Transverse colon (tissue), 4 donors: ENCODE data around the gene STK31.
"Not testable (repeated sequence)": the region's sequence is repeated elsewhere in the genome, so short reads cannot be mapped to it uniquely, and the experiment has no call there.

ENCODE experiments used
- POLR2AphosphoS5 ChIP-seq, 3 donors: sonication (generic); formaldehyde crosslinking; IDR thresholded peaks; one replicate each; pipeline ENCODE4 v1.6.1; 2016; ENCODE audit warnings: antibody characterized with exemption in 3 of 3
- TF ChIP-seq, protein P1 (sequence below), 5 experiments: fragments of 200-600 bp in 3 of 5; fragments of 450-650 bp in 2 of 5; sonication (generic) in 3 of 5; IDR thresholded peaks; 1 replicate in 2 of 5; 2 replicates in 3 of 5; pipeline ENCODE4 v1.5.1; 2016 to 2017; ENCODE audit warnings: antibody characterized with exemption in 5 of 5, inconsistent platforms in 3 of 5, mild to moderate bottlenecking in 2 of 5, moderate library complexity in 1 of 5

DNA sequence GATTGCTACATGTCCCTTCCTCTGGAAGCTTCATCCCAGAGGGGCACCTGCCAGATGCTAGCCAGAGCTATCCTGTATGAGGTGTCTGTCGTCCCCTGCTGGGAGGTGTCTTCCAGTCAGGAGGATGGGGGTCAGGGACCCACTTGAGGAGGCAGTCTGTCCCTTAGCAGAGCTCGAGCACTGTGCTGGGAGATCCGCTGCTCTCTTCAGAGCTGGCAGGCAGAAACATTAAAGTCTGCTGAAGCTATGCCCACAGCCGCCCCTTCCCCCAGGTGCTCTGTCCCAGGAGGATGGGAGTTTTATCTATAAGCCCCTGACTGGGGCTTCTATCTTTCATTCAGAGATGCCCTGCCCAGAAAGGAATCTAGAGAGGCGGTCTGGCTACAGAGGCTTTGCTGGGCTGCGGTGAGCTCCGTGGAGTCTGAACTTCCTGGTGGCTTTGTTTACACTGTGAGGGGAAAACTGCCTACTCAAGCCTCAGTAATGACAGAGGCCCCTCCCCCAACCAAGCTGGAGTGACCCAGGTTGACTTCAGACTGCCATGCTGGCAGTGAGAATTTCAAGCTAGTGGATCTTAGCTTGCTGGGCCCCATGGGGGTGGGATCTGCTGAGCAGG lies 69.3 kb downstream of the STK31 start:
- TF ChIP-seq, protein P1, sequence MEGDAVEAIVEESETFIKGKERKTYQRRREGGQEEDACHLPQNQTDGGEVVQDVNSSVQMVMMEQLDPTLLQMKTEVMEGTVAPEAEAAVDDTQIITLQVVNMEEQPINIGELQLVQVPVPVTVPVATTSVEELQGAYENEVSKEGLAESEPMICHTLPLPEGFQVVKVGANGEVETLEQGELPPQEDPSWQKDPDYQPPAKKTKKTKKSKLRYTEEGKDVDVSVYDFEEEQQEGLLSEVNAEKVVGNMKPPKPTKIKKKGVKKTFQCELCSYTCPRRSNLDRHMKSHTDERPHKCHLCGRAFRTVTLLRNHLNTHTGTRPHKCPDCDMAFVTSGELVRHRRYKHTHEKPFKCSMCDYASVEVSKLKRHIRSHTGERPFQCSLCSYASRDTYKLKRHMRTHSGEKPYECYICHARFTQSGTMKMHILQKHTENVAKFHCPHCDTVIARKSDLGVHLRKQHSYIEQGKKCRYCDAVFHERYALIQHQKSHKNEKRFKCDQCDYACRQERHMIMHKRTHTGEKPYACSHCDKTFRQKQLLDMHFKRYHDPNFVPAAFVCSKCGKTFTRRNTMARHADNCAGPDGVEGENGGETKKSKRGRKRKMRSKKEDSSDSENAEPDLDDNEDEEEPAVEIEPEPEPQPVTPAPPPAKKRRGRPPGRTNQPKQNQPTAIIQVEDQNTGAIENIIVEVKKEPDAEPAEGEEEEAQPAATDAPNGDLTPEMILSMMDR (IDR thresholded peaks at IDR 0.05): not testable (repeated sequence)
- not testable (repeated sequence) for TF ChIP-seq POLR2AphosphoS5 (IDR thresholded peaks at IDR 0.05)
